ENCODE measurements around the gene ZNF439. TPM values are rescaled to one million over a fixed set of nuclear protein-coding genes. Genes with fewer than 3 reads are reported as not detected.

The ZNF439 gene
- total RNA-seq, 2 experiments from 2014 or later, result 16.0 to 16.8 TPM

Other genes with a start within 250 kb of the ZNF439 start
- 1 to 10 TPM; 6.5 TPM for gene ZNF823, start 109.8 kb upstream of the ZNF439 start, total RNA-seq
- 10 to 100 TPM; 15.0 to 15.5 TPM for gene ZNF441, start 81.7 kb upstream of the ZNF439 start, total RNA-seq
- gene ZNF491, start 50.2 kb upstream of the ZNF439 start, total RNA-seq, result 1 to 10 TPM; 3.1 to 3.6 TPM
- 10 to 100 TPM; 16.5 to 17.5 TPM for gene ZNF440, start 34.5 kb upstream of the ZNF439 start, total RNA-seq
- 1 to 10 TPM; 4.5 to 5.8 TPM for gene ZNF69, start 39.1 kb downstream of the ZNF439 start, total RNA-seq
- 10 to 100 TPM; 24.7 to 26.1 TPM for gene ZNF700, start 76.4 kb downstream of the ZNF439 start, total RNA-seq
- 1 to 10 TPM; 5.2 to 6.1 TPM for gene ZNF763, start 116.3 kb downstream of the ZNF439 start, total RNA-seq
- gene ZNF433, start 187.0 kb downstream of the ZNF439 start, total RNA-seq, result 1 to 10 TPM; 1.5 to 1.8 TPM
- 1 to 10 TPM in 1 of 2 experiments, under 1 TPM in 1; 0.91 to 1.2 TPM for gene ZNF878, start 204.2 kb downstream of the ZNF439 start, total RNA-seq
- 1 to 10 TPM; 6.7 to 9.1 TPM for gene ZNF844, start 216.0 kb downstream of the ZNF439 start, total RNA-seq